NCI-H1417 treated with DMSO at 0.1 percent for 48 hours (cell line): ENCODE data around the gene TMEM232.

Experiments used
- DNase-seq: peaks from one replicate; lab custom pipeline; 2025; lab: John Stamatoyannopoulos, UW

The TMEM232 gene

GRCh38 chr5:110514030-110514429 lies 212.4 kb downstream of the TMEM232 start:
- no peak for DNase-seq

GRCh38 chr5:110512266-110512665 lies 214.2 kb downstream of the TMEM232 start:
- no peak for DNase-seq

- DNase-seq, result no peak
Measured at GRCh38 chr5:110510146-110510545, 216.3 kb downstream of the TMEM232 start.

- DNase-seq, result no peak
Measured at GRCh38 chr5:110507972-110508371, 218.5 kb downstream of the TMEM232 start.

- DNase-seq, result no peak
Measured at GRCh38 chr5:110506378-110506777, 220.1 kb downstream of the TMEM232 start.

- DNase-seq, result no peak
Measured at GRCh38 chr5:110496276-110496675, 230.2 kb downstream of the TMEM232 start.

- no peak for DNase-seq
Measured at GRCh38 chr5:110492446-110492845, 234.0 kb downstream of the TMEM232 start.

- no peak for DNase-seq
Measured at GRCh38 chr5:110478895-110479294, 247.6 kb downstream of the TMEM232 start.

GRCh38 chr5:110477911-110478310 lies 248.6 kb downstream of the TMEM232 start:
- no peak for DNase-seq

- no peak for DNase-seq
Measured at GRCh38 chr5:110476164-110476563, 250.3 kb downstream of the TMEM232 start.

GRCh38 chr5:110475529-110475928 lies 250.9 kb downstream of the TMEM232 start:
- no peak for DNase-seq

- no peak for DNase-seq
Measured at GRCh38 chr5:110469486-110469885, 257.0 kb downstream of the TMEM232 start.

GRCh38 chr5:110463106-110463505 lies 263.4 kb downstream of the TMEM232 start:
- no peak for DNase-seq

GRCh38 chr5:110460837-110461236 lies 265.6 kb downstream of the TMEM232 start:
- DNase-seq, result no peak

- no peak for DNase-seq
Measured at GRCh38 chr5:110458313-110458712, 268.2 kb downstream of the TMEM232 start.

- no peak for DNase-seq
Measured at GRCh38 chr5:110442856-110443255, 283.6 kb downstream of the TMEM232 start.

- DNase-seq, result no peak
Measured at GRCh38 chr5:110441035-110441434, 285.4 kb downstream of the TMEM232 start.

GRCh38 chr5:110440058-110440457 lies 286.4 kb downstream of the TMEM232 start:
- no peak for DNase-seq

GRCh38 chr5:110439296-110439695 lies 287.2 kb downstream of the TMEM232 start:
- DNase-seq, result no peak

- DNase-seq, result no peak
Measured at GRCh38 chr5:110435207-110435606, 291.3 kb downstream of the TMEM232 start.

- no peak for DNase-seq
Measured at GRCh38 chr5:110431603-110432002, 294.9 kb downstream of the TMEM232 start.

GRCh38 chr5:110414360-110414759 lies 312.1 kb downstream of the TMEM232 start:
- no peak for DNase-seq

- DNase-seq, result no peak
Measured at GRCh38 chr5:110413856-110414255, 312.6 kb downstream of the TMEM232 start.

GRCh38 chr5:110409571-110409970 lies 316.9 kb downstream of the TMEM232 start:
- DNase-seq, result no peak

GRCh38 chr5:110402562-110402961 lies 323.9 kb downstream of the TMEM232 start:
- DNase-seq, result no peak
